Measurements from ENCODE around the gene HCFC2.
"Not testable (repeated sequence)": the region's sequence is repeated elsewhere in the genome, so short reads cannot be mapped to it uniquely, and the experiment has no call there.

HCFC2 gene

DNA sequence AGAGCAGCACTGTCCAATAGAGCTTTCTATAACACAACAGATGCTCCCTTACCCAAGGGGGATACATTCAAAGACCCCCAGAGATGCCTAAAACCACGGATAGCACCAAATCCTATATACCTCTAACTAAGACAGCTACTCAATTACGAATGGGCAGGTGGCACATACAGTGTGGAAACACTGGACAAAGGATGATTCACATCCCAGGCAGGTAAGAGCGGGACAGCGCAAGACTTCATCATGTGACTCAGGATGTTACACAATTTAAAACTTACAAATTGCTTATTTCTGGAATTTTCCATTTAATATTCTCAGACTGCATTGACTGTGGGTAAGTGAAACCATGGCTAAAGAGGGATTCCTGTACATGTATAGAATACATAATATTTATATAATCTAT, 5.5 kb upstream of the HCFC2 start:
- no peak for DNase-seq

- DNase-seq: no peak
Measured at GRCh38 chr12:104059963-104060362, 4.4 kb upstream of the HCFC2 start.

- DNase-seq: no peak
Measured at GRCh38 chr12:104060791-104061190, 3.5 kb upstream of the HCFC2 start.

- peak; percentile 28 for DNase-seq
Measured at GRCh38 chr12:104063712-104064030, 660 bp upstream of the HCFC2 start.

GRCh38 chr12:104064842-104065427, 604 bp downstream of the HCFC2 start:
- DNase-seq: no peak

- DNase-seq: no peak
Measured at GRCh38 chr12:104072099-104072498, 7.8 kb downstream of the HCFC2 start.

- no peak for DNase-seq
Measured at GRCh38 chr12:104073699-104074098, 9.4 kb downstream of the HCFC2 start.

DNA sequence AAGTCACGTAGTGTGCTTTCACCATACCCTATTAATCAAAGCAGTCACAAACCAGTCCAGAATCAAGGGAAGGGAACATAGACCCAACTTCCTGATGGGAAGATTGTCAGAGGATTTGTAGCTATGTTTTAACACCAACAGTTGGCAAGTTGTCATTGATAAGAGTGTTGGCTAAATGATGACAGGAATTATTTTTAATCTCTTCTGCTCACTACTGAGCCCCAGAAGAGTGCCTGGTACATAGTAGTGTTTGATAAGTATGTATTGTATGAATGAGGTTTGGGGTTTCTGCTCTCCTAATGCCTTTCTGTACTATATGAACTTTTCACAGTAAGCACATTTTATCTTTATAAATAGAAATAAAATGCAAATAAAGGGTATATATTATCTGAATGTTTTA, 14.7 kb downstream of the HCFC2 start:
- no peak for DNase-seq

- DNase-seq: no peak
Measured at GRCh38 chr12:104080764-104081163, 16.4 kb downstream of the HCFC2 start.

GRCh38 chr12:104083769-104084475, 19.6 kb downstream of the HCFC2 start:
- no peak for DNase-seq

- DNase-seq: peak; percentile 24
Measured at GRCh38 chr12:104090685-104091084, 26.4 kb downstream of the HCFC2 start.

DNA sequence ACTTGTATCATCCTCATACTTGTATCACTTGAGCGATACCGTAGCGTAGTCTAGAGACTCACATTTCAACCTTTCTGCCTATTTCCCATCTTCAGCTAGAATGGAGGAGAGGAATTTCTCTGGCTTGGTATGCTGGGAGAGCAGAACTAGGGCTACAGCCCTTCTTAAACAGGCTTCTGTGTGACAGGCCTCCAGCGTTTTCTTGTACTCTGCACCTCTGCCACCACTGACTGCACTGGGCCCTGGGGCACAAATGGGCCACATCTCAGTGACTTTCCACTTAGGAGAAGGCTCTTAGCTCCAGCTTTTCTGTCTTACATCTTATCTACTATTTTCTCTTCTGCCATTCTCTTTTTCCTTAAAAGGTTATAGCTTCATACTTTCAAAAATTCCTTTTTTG, 26.8 kb downstream of the HCFC2 start:
- no peak for DNase-seq

DNA sequence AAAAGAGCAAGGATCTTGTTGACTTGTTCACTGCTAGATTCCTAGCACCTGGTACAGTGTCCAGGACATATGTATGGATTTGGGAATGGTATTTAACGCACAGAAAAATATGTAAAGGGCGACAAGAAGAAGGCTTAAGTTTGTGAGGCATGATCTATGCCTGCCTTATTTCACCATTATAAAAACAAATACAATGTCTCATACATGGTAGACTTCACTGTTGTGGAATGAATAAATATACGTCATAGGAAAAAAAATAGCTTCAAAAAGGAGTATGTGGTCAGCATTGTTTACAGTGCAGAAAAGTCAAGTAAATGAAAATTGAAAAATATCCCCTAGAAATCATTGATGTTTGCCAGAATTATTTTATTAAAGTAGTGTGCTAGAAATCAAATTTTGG, 30.0 kb downstream of the HCFC2 start:
- DNase-seq: no peak

DNA sequence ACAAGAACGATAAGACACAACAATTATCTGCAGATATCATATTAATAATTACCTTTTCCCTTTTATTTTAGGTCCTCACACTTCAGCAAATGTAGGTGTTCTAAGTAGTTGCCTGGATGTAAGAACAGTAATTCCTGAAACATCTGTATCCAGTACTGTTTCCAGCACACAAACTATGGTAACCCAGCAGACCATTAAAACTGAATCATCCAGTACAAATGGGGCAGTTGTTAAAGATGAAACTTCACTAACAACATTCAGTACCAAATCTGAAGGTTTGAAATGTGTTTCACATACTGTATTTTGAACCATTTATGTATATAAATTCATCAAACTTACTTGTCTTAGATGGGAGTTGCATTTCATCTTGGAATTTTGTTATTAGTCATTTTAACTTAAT, 31.0 kb downstream of the HCFC2 start:
- no peak for DNase-seq

- no peak for DNase-seq
Measured at GRCh38 chr12:104097954-104098353, 33.6 kb downstream of the HCFC2 start.

DNA sequence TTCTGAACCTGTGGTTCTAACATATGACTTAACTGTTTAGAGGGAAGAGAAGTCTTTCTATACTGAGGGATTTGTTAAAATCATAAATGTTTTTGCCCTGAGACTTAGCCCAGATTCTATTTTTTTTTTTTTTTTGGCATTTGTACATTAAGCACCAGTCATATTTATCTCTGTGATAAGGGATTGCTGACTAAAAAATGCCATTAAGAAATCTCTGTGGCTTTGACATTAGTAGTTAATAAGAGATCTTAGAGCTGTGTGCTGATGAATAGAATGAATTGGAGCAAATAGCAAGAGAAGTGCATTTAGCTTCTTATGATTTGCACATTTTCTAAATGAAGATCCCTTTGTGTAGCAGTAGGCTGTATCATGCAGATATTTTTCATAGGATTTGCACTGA, 41.1 kb downstream of the HCFC2 start:
- no peak for DNase-seq

DNA sequence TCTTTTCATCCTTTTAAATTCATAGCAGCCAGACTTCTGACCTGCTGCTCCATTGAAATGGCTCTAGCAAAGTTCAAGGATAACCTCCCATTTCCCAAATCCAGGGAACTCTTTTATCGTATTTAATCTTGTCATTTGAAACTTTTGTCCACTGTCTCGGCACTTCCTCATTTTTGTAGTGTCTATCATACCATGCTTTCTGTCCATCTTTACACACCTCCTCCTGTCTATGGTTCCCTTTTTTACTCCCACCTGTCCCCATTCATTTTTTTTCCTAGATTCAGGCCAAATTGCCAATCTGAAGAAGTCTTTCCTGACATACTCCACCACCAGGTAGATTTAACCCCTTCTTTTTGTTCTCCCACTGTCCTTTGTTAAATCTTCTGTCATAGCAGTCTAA, 42.6 kb downstream of the HCFC2 start:
- no peak for DNase-seq

GRCh38 chr12:104108755-104109445, 44.6 kb downstream of the HCFC2 start:
- peak; percentile 85 for DNase-seq

GRCh38 chr12:104109446-104110271, 45.3 kb downstream of the HCFC2 start:
- DNase-seq: no peak

DNA sequence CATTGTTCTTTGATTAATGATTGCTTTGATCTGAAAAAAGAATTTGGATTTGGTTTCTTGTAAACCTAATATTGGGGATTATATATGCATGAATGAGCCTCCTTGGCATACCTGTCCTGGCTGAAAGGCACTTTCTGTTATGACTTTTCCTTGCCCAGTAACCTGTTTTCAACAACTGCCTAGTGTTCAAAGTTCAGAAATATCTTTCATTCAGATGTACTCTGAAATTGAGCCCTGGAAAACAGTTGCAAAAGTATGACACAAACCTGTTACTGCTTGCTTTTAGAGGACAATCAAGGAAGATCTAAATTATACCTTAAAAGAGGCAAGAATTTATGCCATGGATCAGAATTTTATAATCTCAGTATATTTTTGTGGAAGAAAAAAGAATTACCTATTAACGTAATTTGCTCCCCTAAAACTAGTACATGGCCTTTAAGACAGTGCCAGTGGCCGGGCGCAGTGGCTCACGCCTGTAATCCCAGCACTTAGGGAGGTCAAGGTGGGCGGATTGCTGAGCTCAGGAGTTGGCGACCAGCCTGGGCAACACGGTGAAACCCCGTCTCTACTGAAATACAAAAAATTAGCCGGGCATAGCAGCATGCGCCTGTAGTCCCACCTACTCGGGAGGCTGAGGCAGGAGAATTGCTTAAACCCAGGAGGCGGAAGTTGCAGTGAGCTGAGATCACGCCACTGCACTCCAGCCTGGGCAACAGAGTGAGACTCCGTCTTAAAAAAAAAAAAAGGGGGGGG, 50.7 kb downstream of the HCFC2 start:
- DNase-seq: not testable (repeated sequence)

DNA sequence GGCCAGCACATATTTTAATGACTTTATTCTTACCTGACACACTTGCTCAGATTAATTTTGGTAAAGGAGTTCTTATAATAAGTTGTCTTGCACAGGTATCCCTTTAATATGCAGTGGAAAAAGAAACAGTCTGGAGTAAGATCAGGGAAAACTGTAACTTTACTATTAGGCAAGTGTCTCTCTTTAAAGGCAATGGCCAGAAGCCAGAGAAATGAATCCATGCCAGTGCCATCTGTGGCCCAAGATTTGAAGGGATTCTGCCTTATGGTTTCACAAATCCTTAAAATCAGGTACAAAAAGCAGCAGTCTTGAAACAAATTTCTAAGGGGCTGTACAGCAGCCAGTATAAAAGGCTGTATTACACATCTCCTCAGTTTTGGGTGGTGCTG, 51.2 kb downstream of the HCFC2 start:
- DNase-seq: no peak

- DNase-seq: no peak
Measured at GRCh38 chr12:104121001-104121400, 56.7 kb downstream of the HCFC2 start.

GRCh38 chr12:104122298-104122697, 58.0 kb downstream of the HCFC2 start:
- no peak for DNase-seq

Data from hematopoietic multipotent progenitor cell treated with erythropoietin and hydrocortisone succinate and interleukin-3 and kit ligand, for 8 days (in vitro differentiated cells).